GM19240 (cell line): Measurements from ENCODE around the gene MRGPRX1.
"Not testable (repeated sequence)": the region's sequence is repeated elsewhere in the genome, so short reads cannot be mapped to it uniquely, and the experiment has no call there.

Source experiments
- DNase-seq: peaks from one replicate; pipeline ENCODE4 v3.0.0; 2011; ENCODE audit warnings: low spot score; ENCODE audit not compliant: insufficient read length

MRGPRX1 gene

DNA sequence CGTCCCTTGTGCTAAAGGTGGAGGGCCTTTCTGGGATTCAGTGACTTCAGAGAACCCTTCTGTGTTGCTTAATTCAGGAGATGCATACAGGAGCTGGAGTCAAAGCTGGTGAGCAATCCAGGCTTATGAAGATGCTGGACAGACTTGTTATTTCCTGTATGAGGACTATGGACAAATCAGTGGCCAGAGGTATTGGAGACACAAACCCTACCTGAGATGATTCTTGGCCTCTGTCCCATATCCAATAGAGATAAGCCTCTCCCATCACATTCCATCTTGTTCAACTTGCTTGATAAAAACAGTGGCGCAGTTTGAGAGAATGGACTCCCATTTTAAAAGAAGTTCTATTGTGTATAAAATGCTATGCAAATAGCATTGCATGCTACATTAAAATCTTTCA, at the start of gene MRGPRX1:
Gene MRGPRX1 (minus strand): TSS at position 101 of the 400 bp plus-strand sequence. CDS start 4,630 bp downstream, outside the sequence.
- DNase-seq, result no peak

DNA sequence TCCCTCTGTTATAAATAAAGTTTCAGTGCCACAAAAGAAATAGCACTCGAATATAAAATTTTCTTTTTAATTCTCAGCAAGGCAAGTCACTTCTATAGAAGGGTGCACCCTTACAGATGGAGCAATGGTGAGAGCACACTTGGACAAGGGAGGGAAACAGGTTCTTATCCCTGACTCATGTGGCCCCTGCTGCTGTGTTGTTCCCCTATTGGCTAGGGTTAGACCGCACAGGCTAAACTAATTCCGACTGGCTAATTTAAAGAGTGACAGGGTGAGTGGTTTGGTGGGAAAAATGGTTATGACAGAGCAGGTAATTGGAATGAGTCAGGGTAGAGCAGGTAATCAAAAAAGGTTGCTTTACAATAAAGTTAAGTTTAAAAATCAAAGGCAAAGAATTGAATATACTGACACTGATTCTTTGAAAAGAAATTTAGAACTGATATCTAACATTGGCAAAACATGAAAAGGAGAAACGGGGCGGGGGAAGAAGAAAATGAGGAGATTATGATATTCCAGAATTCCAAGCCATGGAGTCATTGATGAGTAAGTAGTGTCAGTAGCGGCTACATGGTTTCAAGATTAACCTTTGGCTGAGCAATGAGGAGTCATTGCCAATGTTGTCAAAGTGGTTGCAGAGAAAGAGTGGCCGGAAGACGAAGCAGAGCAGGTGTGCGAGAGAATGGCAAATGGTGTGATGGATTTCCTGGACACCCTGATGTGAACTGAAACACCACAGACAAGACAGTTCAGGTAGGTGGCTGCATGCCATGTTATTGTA, 48.4 kb upstream of the MRGPRX1 start:
- no peak for DNase-seq

DNA sequence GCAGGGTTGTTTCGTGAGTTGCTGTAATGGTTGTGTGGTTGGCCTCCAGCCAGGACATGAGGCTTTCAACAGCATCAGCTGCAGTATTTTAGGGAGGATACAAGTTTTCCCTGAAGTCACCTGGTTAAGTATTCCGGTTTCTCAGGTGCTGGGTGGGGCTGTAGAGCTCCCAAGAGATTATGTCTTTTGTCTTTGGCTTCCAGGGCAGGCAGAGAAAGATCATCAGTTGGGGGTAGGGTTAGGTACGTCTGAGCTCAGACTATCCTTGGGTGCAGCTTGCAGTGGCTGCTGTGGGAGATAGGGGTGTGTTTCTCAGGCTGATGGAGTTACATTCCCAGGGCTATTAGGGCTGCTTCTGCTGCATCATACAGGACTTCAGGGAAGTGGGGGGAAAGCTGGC, 47.5 kb upstream of the MRGPRX1 start:
- no peak for DNase-seq

DNA sequence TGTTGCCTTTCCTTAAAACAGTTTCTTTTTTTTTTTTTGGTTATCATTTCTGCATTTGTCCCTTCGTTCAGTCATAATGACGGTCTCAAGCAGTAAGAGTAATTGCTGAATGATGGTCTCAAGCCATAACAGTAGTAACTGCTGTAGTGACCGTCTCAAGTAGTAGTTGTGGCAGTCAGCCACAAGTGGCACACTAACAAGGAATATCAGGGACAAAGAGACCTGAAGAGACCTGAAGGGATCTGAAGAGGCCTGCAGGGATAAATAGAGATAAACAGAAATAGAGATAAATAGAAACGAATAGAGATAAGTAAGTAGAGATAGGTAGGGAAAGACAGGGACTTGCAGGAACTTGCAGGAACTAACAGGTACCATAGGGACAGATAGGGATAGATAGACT, 42.7 kb upstream of the MRGPRX1 start:
- no peak for DNase-seq

DNA sequence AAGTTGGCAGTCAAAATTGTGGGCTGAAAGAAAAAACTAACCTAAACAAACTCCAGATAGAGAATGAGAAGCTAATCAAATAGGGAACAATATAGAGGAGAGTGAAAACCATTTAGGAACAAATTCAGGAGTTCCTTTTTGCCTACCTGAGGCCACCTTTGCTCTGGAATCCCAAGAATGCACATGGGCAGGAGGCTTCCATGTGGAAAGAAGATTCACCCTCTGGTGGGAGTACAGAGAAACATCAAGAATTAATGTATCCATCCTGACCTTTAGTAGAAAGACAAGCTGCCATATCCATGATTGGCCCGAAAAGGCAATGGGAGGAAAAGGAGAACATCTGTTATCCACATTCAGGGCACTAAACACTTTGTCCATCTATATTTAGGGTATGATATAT, 35.0 kb upstream of the MRGPRX1 start:
- no peak for DNase-seq

DNA sequence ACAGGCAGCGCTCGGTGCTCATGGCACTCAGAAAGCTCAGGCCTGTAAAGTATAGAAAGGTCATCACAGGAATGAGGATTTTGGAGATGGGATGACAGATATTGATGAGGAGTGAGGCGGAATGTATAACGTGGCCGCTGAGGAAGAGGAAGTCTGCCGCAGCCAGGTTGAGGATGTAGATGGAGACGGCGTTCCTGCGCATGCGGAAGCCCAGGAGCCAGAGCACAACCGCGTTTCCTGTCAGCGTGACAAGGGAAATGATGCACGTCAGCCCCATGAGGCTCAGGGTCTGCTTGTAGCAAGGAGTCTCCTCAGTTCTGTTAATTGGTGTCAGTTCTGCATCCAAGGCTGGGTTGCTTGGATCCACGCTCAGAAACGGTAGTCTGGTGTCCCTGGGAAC, 33.1 kb upstream of the MRGPRX1 start:
- DNase-seq, result no peak

DNA sequence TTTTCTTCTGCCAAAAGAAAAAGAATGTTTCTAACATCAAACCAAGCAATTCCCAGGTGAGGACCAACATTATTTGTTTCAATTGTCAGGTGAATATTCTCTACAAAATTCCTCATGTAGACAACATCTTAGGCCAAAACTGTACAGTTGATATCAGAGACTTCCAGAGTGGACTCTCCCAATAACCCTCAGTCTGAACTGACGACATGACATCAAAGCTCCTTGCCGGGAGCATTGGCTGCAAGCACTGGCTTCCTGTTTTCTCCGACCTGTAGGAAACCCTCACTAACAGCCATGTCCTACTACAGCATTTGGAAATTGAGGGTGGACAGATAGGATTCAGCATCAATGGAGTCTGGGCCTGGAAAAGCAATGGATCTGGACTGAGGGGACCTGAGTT, 30.5 kb upstream of the MRGPRX1 start:
- DNase-seq, result no peak

DNA sequence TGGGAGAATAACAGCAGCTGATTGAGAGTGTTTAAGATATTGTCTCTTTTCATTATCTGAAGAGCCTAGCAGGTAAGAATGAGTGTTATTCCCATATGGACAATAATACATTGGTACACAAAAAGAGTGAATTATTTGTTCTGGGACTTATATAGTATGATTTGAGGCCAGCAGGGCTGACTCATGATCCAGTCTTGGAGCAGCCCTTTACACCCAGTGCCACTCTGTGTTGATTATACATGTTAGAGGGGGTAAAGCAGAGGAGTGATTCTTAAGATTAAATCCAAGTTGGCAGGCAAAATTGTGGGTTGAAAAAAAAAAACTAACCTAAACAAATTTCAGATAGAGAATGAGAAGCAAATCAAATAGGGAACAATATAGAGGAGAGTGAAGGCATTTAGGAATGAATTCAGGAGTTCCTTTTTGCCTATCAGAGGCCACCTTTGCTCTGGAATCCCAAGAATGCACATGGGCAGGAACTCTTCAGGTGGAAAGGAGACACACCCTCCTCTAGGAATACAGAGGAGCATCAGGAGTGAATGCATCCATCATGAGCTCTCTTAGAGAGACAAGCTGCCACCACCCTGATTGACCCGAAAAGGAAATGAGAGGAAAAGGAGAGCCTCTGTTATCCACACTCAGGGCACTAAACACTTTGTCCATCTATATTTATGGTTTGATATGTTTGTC, 19.2 kb upstream of the MRGPRX1 start:
- no peak for DNase-seq

DNA sequence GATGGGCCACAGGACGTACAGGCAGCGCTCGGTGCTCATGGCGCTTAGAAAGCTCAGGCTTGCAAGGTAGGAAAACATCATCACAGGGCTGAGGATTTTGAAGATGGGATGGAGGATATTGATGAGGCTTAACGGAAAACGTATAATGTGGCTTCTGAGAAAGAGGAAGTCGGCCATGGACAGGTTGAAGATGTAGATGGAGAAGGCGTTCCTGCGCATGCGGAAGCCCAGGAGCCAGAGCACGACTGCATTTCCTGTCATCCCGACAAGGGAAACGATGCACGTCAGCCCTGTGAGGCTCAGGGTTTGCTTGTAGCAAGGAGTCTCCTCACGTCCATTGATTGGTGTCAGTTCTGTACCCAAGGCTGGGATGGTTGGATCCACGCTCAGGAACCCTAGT, 17.4 kb upstream of the MRGPRX1 start:
- DNase-seq, result no peak

DNA sequence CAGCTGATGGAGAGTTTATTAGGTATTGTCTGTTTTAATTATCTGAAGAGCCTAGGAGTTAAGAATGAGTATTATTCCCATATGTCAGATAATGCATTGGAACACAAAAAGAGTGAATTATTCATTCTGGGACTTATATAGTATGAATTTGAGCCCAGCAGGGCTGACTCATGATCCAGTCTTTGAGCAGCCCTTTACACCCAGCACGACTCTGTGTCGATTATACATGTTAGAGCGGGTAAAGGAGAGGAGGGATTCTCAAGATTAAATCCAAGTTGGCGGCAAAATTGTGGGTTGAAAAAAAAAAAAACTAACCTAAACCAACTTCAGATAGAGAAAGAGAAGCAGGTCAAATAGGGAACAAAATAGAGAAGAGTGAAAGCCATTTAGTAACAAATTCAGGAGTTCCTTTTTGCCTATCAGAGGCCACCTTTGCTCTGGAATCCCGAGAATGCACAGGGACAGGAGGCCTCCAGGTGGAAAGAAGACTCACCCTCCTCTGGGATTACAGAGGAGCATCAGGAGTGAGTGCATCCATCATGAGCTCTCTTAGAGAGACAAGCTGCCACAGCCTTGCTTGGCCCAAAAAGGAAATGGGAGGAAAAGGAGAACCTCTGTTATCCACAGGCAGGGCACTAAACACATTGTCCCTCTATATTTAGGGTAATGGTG, 3.1 kb downstream of the MRGPRX1 start:
- no peak for DNase-seq

DNA sequence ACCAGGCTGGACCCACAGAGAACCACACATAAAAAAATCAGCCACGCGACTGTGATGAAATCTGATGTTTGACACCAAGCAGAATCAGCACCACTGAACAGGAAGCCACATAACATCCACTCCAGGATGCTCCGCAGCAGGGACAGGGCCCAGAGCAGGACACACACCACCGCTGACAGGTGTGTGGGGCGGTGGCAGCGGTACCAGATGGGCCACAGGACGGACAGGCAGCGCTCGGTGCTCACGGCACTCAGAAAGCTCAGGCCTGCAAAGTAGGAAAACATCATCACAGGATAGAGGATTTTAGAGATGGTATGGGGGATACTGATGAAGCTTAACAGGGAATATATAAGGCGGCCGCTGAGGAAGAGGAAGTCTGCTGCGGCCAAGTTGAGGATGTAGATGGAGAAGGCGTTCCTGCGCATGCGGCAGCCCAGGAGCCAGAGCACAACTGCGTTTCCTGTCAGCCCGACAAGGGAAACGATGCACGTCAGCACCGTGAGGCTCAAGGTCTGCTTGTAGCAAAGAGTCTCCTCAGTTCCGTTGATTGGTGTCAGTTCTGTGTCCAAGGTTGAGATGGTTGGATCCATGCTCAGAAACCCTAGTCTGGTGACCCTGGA, 4.9 kb downstream of the MRGPRX1 start:
- no peak for DNase-seq

DNA sequence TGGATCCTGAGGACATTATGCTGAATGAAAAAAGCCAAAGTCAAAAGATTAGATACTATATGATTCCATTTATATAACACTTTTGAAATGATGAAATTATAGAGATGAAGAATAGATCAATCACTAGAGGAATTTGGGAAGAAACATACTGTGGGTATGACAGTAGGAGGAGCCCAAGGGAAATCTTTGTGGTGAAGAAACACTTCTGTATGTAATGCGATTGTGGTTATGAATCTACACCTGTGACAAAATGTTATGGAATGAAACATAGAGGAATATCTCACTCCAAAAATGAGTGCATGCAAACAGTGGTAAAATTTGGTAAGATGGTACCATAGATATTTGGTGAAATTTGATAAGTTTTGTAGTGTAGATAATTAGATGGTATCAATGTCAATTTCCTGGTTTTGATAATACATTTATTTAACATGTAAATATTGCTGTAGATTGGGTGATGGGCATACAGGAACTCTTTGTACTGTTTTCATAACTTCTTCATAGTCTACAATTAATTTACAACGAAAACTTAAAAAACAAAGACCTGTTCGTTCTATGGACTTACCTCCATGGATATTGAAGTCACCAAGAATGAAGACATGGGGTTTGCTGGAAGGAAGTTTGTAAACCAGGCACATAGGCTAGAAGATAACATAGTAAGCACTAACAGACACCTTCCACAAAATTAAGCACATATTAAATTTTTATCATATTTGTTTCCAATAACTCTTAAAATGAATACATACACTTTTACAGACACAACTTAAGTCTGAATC, 11.5 kb downstream of the MRGPRX1 start:
- no peak for DNase-seq

DNA sequence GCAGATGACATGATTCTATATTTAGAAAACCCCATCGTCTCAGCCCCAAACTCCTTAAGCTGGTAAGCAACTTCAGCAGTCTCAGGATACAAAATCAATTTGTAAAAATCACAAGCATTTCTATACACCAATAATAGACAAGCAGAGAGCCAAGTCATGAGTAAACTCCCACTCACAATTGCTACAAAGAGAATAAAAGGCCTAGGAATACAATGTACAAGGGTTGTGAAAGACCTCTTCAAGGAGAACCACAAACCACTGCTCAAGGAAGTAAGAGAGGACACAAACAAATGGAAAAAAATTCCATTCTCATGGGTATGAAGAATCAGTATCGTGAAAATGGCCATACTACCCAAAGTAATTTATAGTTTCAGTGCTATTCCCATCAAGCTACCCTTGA, 13.8 kb downstream of the MRGPRX1 start:
- DNase-seq, result not testable (repeated sequence)

DNA sequence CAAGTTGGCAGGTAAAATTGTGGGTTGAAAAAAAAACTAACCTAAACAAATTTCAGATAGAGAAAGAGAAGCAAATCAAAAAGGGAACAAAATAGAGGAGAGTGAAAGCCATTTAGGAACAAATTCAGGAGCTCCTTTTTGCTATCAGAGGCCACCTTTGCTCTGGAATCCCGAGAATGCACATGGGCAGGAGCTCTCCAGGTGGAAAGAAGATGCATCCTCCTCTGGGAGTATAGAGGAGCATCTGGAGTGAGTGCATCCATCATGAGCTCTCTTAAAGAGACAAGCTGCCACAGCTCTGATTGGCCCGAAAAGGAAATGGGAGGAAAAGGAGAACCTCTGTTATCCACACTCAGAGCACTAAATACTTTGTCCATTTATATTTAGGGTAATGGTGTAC, 26.3 kb downstream of the MRGPRX1 start:
- DNase-seq, result no peak

DNA sequence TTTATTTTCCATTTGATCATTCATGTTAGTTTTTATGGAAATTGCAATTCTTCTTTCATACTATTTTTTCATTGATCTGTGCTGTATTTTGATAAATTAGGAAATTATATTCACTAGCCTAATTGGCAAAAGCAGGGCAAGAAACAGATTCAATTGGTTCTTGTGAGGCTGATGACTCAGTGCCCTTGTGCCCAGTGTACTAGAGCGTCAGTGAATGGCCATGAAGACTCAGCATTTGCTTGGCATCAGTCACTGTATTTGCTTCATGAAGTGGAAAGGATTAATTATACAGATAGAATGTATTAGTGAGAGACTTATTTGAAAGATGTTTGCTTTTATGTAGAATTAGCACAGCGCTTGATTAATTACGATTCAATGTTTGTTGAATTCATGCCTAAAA, 31.8 kb downstream of the MRGPRX1 start:
- DNase-seq, result no peak

DNA sequence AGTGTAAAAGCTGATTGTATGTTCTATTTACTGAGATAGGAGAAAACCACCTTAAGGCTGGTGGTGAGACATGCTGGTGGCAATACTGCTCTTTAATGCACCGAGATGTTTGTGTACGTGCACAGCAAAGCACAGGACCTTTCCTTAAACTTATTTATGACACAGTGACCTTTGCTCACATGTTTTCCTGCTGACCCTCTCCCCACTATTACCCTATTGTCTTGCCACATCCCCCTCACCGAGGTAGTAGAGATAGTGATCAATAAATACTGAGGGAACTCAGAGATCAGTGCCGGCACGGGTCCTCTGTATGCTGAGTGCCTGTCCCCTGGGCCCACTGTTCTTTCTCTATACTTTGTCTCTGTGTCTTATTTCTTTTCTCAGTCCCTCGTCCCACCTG, 38.6 kb downstream of the MRGPRX1 start:
- DNase-seq, result not testable (repeated sequence)

DNA sequence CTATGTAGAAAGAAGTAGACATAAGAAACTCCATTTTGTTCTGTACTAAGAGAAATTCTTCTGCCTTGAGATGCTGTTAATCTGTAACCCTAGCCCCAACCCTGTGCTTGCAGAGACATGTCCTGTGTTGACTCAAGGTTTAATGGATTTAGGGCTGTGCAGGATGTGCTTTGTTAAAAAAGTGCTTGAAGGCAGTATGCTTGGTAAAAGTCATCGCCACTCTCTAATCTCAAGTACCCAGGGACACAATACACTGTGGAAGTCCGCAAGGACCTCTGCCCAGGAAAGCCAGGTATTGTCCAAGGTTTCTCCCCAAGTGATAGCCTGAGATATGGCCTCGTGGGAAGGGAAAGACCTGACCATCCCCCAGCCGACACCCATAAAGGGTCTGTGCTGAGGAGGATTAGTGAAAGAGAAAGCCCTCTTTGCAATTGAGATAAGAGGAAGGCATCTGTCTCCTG, 39.0 kb downstream of the MRGPRX1 start:
- not testable (repeated sequence) for DNase-seq

DNA sequence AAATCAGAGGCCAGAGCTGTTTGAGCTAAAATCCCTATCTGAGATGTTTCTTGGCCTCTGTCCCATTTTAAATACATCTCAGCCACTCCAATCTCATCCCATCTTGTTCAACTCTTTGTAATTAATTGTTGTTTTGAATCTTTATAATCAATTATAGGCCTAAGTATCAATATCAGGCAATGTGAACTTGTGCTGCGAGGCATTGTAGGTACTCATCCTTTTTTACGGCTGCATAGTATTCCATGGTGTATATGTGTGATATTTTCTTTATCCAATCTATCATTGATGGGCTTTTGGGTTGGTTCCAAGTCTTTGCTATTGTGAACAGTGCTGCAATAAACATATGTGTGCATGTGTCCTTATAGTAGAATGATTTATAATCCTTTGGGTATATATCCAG, 47.5 kb downstream of the MRGPRX1 start:
- not testable (repeated sequence) for DNase-seq

DNA sequence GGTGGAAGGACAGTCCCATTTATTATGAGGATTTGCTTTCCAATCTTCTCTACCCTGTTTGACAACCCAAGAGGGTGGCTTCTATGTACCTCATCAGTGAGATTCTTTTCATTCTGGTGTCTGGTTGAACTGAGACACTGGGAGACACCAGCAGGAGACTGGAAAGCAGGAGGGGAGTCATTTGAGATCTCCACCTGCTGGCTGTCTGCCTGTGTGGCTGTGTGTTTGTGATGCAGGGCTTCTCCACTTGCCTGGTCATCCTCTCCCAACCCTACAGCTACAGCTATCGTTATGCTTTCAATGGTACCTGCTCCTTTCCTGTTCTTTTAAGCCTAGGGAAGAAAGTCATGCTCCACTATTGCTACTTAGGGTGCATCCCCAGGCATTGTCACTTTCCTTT, 48.6 kb downstream of the MRGPRX1 start:
- no peak for DNase-seq
